SK-N-MC (cell line): ENCODE results near the gene ANKRD53.

Experiments
- EZH2 ChIP-seq: fragments of 200-600 bp; sonication (generic); IDR thresholded peaks from one replicate; pipeline ENCODE4 v1.6.1; 2017; ENCODE audit warnings: antibody characterized with exemption
- POLR2AphosphoS5 ChIP-seq: IDR thresholded peaks from 2 replicates; pipeline ENCODE4 v1.6.1; 2012; ENCODE audit warnings: mild to moderate bottlenecking, low read depth, low read length, borderline replicate concordance

DNA sequence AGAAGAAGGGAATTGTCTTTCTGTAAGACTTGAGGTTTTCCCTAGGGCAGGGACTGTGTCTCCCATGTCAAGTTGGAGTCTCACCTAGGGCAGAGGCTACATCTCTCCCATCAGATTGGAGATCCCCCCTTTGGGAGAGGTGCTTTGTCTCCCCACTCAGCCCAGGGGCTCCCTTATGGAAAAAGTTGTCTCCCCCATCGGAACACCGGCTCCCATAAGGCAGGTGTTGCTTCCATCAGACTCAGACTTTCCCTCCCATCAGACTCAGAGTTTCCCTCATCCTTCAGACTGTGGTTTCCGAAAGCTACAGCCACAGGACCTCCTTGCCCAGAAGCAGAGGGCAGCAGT, 5.8 kb downstream of the ANKRD53 start:
- TF ChIP-seq POLR2AphosphoS5 = no peak
- TF ChIP-seq EZH2 = no peak
